SK-N-SH treated with all-trans-retinoic acid at 6 μM for 48 hours (cell line): ENCODE data around the gene HTT.

Experiments used
- ARNTL ChIP-seq: fragments of 450-650 bp; formaldehyde crosslinking; IDR thresholded peaks from 2 replicates; pipeline ENCODE4 v1.5.0; 2020; ENCODE audit warnings: low read depth, mild to moderate bottlenecking, moderate library complexity, borderline replicate concordance
- ZFP3 ChIP-seq: fragments of 250-450 bp; sonication (Bioruptor Pico); IDR thresholded peaks from 2 replicates; pipeline ENCODE4 v1.5.0; 2020; ENCODE audit warnings: mild to moderate bottlenecking, moderate library complexity
- ZNF70 ChIP-seq: fragments of 450-650 bp; formaldehyde crosslinking; IDR thresholded peaks from 2 replicates; pipeline ENCODE4 v1.5.0; 2020; ENCODE audit warnings: mild to moderate bottlenecking, moderate library complexity

- TF ChIP-seq ZFP3 (CRISPR knock-in tag) (no peak), ZNF70 (no peak), ARNTL (no peak)
Observed at GRCh38 chr4:3276986-3277385, 202.5 kb downstream of the HTT start.
